Measurements from ENCODE around the gene SEC14L5. TPM values are rescaled to one million over a fixed set of nuclear protein-coding genes. Genes with fewer than 3 reads are reported as not detected.

Gene SEC14L5
- total and polyA plus RNA-seq, 2 experiments from 2014 or later, result 2.6 to 5.9 TPM

DNA sequence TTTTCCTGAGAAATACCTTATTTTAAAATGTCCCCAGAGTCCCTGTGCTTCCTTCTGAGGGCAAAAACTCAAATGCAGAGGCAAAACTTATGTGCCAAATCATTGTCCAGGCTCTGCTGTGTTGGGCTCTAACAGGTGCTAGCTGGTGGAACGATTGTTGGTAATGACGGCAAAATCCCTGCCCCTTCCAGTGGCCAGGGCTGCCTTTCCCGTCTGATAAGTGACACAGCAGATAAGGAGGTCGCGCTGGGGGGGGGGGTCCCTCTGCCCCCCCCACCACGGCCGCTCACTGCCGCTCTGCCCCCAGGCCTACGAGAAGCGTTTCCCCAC lies 29.1 kb downstream of the SEC14L5 start (continued):
- TF ChIP-seq ZNF462 (CRISPR knock-in tag; IDR thresholded peaks at IDR 0.05), result no peak
- no peak for TF ChIP-seq ZNF114 (CRISPR knock-in tag; IDR thresholded peaks at IDR 0.05)
- TF ChIP-seq EZH2phosphoT487 (IDR thresholded peaks at IDR 0.05; ENCODE audit: unreplicated experiment), result no peak
- TF ChIP-seq NANOG (IDR thresholded peaks at IDR 0.05; ENCODE audit: borderline replicate concordance), result no peak

- Histone ChIP-seq H3K4me2 (peak overlapping the region; percentile 78), H3K4me3 (peak overlapping the region; percentile 55), H3K79me2 (replicated peaks; ENCODE audit: insufficient read depth) (no peaks in the 10 kb centered on the region), H3F3A (replicated peaks; ENCODE audit: low read depth) (no peaks in the 10 kb centered on the region), H3K9me2 (ENCODE audit: insufficient read depth) (no peaks in the 10 kb centered on the region), H2AFZ (peak overlapping the region; percentile 96), H4K20me1 (replicated peaks; ENCODE audit: insufficient read depth) (no peaks in the 10 kb centered on the region), H3K36me3 (ENCODE audit: insufficient read depth) (no peaks in the 10 kb centered on the region), H3K4me1 (ENCODE audit: insufficient read depth) (no peaks in the 10 kb centered on the region; the same call in 1 of the 2 replicates), H3K27ac (ENCODE audit: low read depth) (no peak overlapping the region), H3K27me3 (ENCODE audit: insufficient read depth) (peaks cover 23% of the 10 kb centered on the region)
- H3K4me3 Mint-ChIP-seq, result peak overlapping the region; percentile 65; the same call in 2 of the 3 replicates
- peaks cover 5% of the 10 kb centered on the region; the same call in 1 of the 3 replicates for H3K36me3 Mint-ChIP-seq (ENCODE audit: low read depth)
- 0 out of 3 replicates have a peak, but pooled peaks cover 2% of the 10 kb centered on the region for H3K4me1 Mint-ChIP-seq
- H3K27me3 Mint-ChIP-seq (ENCODE audit: insufficient read depth, low read depth, poor library complexity), result peaks cover 28% of the 10 kb centered on the region
- TF ChIP-seq NANOG (IDR thresholded peaks at IDR 0.05; ENCODE audit: borderline replicate concordance) (no peak), ZNF331 (CRISPR knock-in tag; IDR thresholded peaks at IDR 0.05; ENCODE audit: low read depth) (no peak), POLR2AphosphoS5 (IDR thresholded peaks at IDR 0.05; ENCODE audit: low read depth) (peak; percentile 48)
- no peaks in the 10 kb centered on the region; the same call in 2 of the 3 replicates for H3K9me3 Mint-ChIP-seq
- DNase-seq (ENCODE audit: low spot score) (peak; percentile 80), ATAC-seq (peak; percentile 96)
- no peak overlapping the region for H3K27ac Mint-ChIP-seq
Observed at GRCh38 chr16:4987580-4988374, 29.6 kb downstream of the SEC14L5 start.
